Ovary (tissue), 9 donors: ENCODE results near the gene NBEAL2. TPM values are rescaled to one million over a fixed set of nuclear protein-coding genes. Genes with fewer than 3 reads are reported as not detected.

Source experiments
- DNase-seq, 5 donors: peaks; one replicate each; pipeline ENCODE4 v3.0.0-alpha.2; 2019 to 2020
- H3K27ac ChIP-seq, 2 donors: fragments of 200-600 bp; one replicate each; pipeline versions ENCODE4 v1.5.1 to v1.8.0; 2019 to 2022
- H3K27me3 ChIP-seq: fragments of 200-600 bp; one replicate; pipeline ENCODE4 v1.8.0; 2022
- H3K36me3 ChIP-seq: fragments of 200-600 bp; sonication (generic); one replicate; pipeline ENCODE4 v1.5.1; 2019
- H3K4me1 ChIP-seq: one replicate; pipeline ENCODE4 v1.8.1; 2013; ENCODE audit warnings: mild to moderate bottlenecking, moderate library complexity; ENCODE audit not compliant: insufficient read depth
- H3K4me3 ChIP-seq: fragments of 200-600 bp; sonication (generic); one replicate; pipeline ENCODE4 v1.5.1; 2017
- H3K9me3 ChIP-seq, 2 donors: fragments of 200-600 bp in 1 of 2; sonication (generic) in 1 of 2; one replicate each; pipeline versions ENCODE4 v1.5.1 to v1.8.1; 2013 to 2019; ENCODE audit warnings: mild to moderate bottlenecking in 1 of 2, moderate library complexity in 1 of 2
- CTCF ChIP-seq, 3 donors: fragments of 450-650 bp in 2 of 3; fragments of 200-600 bp in 1 of 3; IDR thresholded peaks; one replicate each; pipeline versions ENCODE4 v1.5.1 to v1.8.0; 2016 to 2022; ENCODE audit warnings: antibody characterized with exemption in 3 of 3, mild to moderate bottlenecking in 1 of 3
- EP300 ChIP-seq: sonication (generic); formaldehyde crosslinking; IDR thresholded peaks from one replicate; pipeline ENCODE4 v1.6.1; 2017; ENCODE audit warnings: antibody characterized with exemption
- POLR2A ChIP-seq: fragments of 450-650 bp; IDR thresholded peaks from one replicate; pipeline ENCODE4 v1.6.1; 2017; ENCODE audit warnings: antibody characterized with exemption, mild to moderate bottlenecking, moderate library complexity
- WGBS, 3 donors: extraction: QIAGEN DNeasy Blood & Tissue Kit in 1 of 3; methylation state at CpG; one replicate each; pipeline versions ENCODE4 v1.1.5 to v1.1.7; 2013 to 2017; 5-methylcytosine and 5-hydroxymethylcytosine counted together
- intact Hi-C, 4 donors: fragments of 100-400 bp; cut with DNase I; formaldehyde crosslinking; loops; one replicate each; pipeline versions ENCODE4 v1.11.0 to v1.15.1; 2022 to 2023
- polyA plus RNA-seq, 2 donors: library from polyadenylated mRNA; stranded (reverse); fragments of 200-250 nt in 1 of 2; fragments of 350-450 nt in 1 of 2; fragmentation: Illumina TruSeq in 1 of 2; extraction: RNeasy Lipid Tissue Mini Kit (QIAGEN cat#74804) in 1 of 2; gene quantifications; one replicate each; pipeline ENCODE4 v1.2.3, GENCODE V29; 2013 to 2014
- total RNA-seq, 7 donors: library from RNA; depleted of rRNA in 2 of 7; stranded (reverse); fragments of >200 nt in 2 of 7; fragmentation: NEBNext Ultra II Directional in 3 of 7; extraction: Animal tissue kit (Norgen Biotek cat#: 25700) in 3 of 7; gene quantifications; one replicate each; pipeline versions ENCODE4 v1.1.0 to v1.2.4, GENCODE V29; 2016 to 2023
- donor health status: DM: no; HTN: no; CAD: no; lungs with moderate emphysema.
- donor health status: DM: no; HTN: no; CAD: no.
- donor health status: Bipolar disorder and iron deficiency.
- donor health status: DM: yes; HTN: yes; CAD: no.
- donor health status: DM: no; HTN: no; CAD: no.
- donor health status: DM: yes; HTN: yes; CAD: no.

The NBEAL2 gene
- total and polyA plus RNA-seq, 9 donors: 3.4 to 19.1 (median 13.7) TPM

- peak in 3 of 5 donors; percentile 20 to 58 (median 35) for DNase-seq
- Histone ChIP-seq H3K4me3 (peak overlapping the region; percentile 76), H3K36me3 (no peaks in the 10 kb centered on the region), H3K27ac (peak overlapping the region; percentile 35 to 82), H3K27me3 (no peaks in the 10 kb centered on the region), H3K9me3 (no peaks in the 10 kb centered on the region), H3K4me1 (peaks cover 4% of the 10 kb centered on the region)
- intact Hi-C loops: loop anchor here in 2 of 4 donors (10.0 kb wide), 1 partner anchor 155 kb away; the partner anchor contains the start of gene SETD2 (in 2 of the 2)
- 70 to 82% (median 81%) methylated on average over 17 to 23 of the region's 23 CpGs for WGBS, 3 donors
- no peak for TF ChIP-seq CTCF (IDR thresholded peaks at IDR 0.05)
- TF ChIP-seq EP300: no peak
- TF ChIP-seq POLR2A: no peak
Observed at GRCh38 chr3:47010111-47010712, 30.7 kb downstream of the NBEAL2 start.

- Histone ChIP-seq H3K27ac (no peak overlapping the region), H3K36me3 (no peaks in the 10 kb centered on the region), H3K4me3 (no peak overlapping the region), H3K4me1 (peaks cover 4% of the 10 kb centered on the region), H3K9me3 (no peaks in the 10 kb centered on the region), H3K27me3 (no peaks in the 10 kb centered on the region)
- 82 to 91% (median 91%) methylated on average over 5 of the region's 5 CpGs for WGBS, 3 donors
- intact Hi-C loops: loop anchor here in 2 of 4 donors (10.0 kb wide), 1 partner anchor 154 kb away; the partner anchor contains the start of gene SETD2 (in 2 of the 2)
- peak in 2 of 5 donors; percentile 16 to 28 for DNase-seq
- TF ChIP-seq CTCF (IDR thresholded peaks at IDR 0.05) (no peak), EP300 (no peak), POLR2A (no peak)
Observed at GRCh38 chr3:47010910-47011309, 31.4 kb downstream of the NBEAL2 start.

GRCh38 chr3:47011371-47011770 lies 31.9 kb downstream of the NBEAL2 start:
- Histone ChIP-seq H3K4me3 (no peak overlapping the region), H3K4me1 (peaks cover 4% of the 10 kb centered on the region), H3K9me3 (no peaks in the 10 kb centered on the region), H3K27me3 (no peaks in the 10 kb centered on the region), H3K36me3 (no peaks in the 10 kb centered on the region), H3K27ac (no peak overlapping the region)
- DNase-seq: no peak
- TF ChIP-seq CTCF (IDR thresholded peaks at IDR 0.05): no peak
- no peak for TF ChIP-seq EP300
- no peak for TF ChIP-seq POLR2A
- WGBS, 3 donors: 83 to 90% (median 85%) methylated on average over 6 of the region's 6 CpGs
- intact Hi-C loops: loop anchor here in 2 of 4 donors (10.0 kb wide), 1 partner anchor 153 kb away; the partner anchor contains the start of gene SETD2 (in 2 of the 2)

- DNase-seq: peak in 1 of 5 donors; percentile 16
- intact Hi-C loops: loop anchor here in 2 of 4 donors (10.0 kb wide), 1 partner anchor 152 kb away; the partner anchor contains the start of gene SETD2 (in 2 of the 2)
- no peak overlapping the region for H3K4me3 ChIP-seq
- H3K36me3 ChIP-seq: no peaks in the 10 kb centered on the region
- no peaks in the 10 kb centered on the region for H3K9me3 ChIP-seq
- TF ChIP-seq CTCF (IDR thresholded peaks at IDR 0.05) (no peak), EP300 (no peak), POLR2A (no peak)
- H3K27me3 ChIP-seq: no peaks in the 10 kb centered on the region
- H3K27ac ChIP-seq: no peak overlapping the region
- 86 to 89% (median 88%) methylated on average over 10 of the region's 10 CpGs for WGBS, 3 donors
- peaks cover 4% of the 10 kb centered on the region for H3K4me1 ChIP-seq
Observed at GRCh38 chr3:47012342-47013230, 33.1 kb downstream of the NBEAL2 start.
